Ishikawa (cell line): Measurements from ENCODE around the gene PDZD2.
A peak's percentile ranks its signal among the peaks of the same experiment; 100 is the strongest.

Experiments used
- CEBPB ChIP-seq: IDR thresholded peaks from 2 replicates; pipeline ENCODE4 v1.6.1; 2012
- CREB1 ChIP-seq: IDR thresholded peaks from 2 replicates; pipeline ENCODE4 v1.6.1; 2012; ENCODE audit warnings: low read depth
- EGR1 ChIP-seq: IDR thresholded peaks from 2 replicates; pipeline ENCODE4 v1.6.1; 2012
- EP300 ChIP-seq: IDR thresholded peaks from 2 replicates; pipeline ENCODE4 v1.6.1; 2012; ENCODE audit warnings: borderline replicate concordance
- FOXM1 ChIP-seq: IDR thresholded peaks from 2 replicates; pipeline ENCODE4 v1.6.1; 2012; ENCODE audit warnings: low read depth, borderline replicate concordance
- NFIC ChIP-seq: IDR thresholded peaks from 2 replicates; pipeline ENCODE4 v1.6.1; 2012
- RAD21 ChIP-seq: IDR thresholded peaks from 2 replicates; pipeline ENCODE4 v1.6.1; 2012; ENCODE audit warnings: low read depth
- TAF1 ChIP-seq: IDR thresholded peaks from 2 replicates; pipeline ENCODE4 v1.6.1; 2012; ENCODE audit warnings: low read depth, mild to moderate bottlenecking
- TCF12 ChIP-seq: IDR thresholded peaks from 2 replicates; pipeline ENCODE4 v1.6.1; 2012; ENCODE audit warnings: low read depth
- TEAD4 ChIP-seq: IDR thresholded peaks from 2 replicates; pipeline ENCODE4 v1.6.1; 2012
- YY1 ChIP-seq: IDR thresholded peaks from 2 replicates; pipeline ENCODE4 v1.6.1; 2012; ENCODE audit warnings: low read depth
- ZBTB7A ChIP-seq: IDR thresholded peaks from 2 replicates; pipeline ENCODE4 v1.6.1; 2012; ENCODE audit warnings: low read depth
- TF ChIP-seq, protein P1 (sequence below): IDR thresholded peaks from 2 replicates; pipeline ENCODE4 v1.6.1; 2012
- TF ChIP-seq, protein P2 (sequence below): IDR thresholded peaks from 2 replicates; pipeline ENCODE4 v1.6.1; 2012
- TF ChIP-seq, protein P3 (sequence below): IDR thresholded peaks from 2 replicates; pipeline ENCODE4 v1.6.1; 2012; ENCODE audit warnings: low read depth, mild to moderate bottlenecking

Gene PDZD2

DNA sequence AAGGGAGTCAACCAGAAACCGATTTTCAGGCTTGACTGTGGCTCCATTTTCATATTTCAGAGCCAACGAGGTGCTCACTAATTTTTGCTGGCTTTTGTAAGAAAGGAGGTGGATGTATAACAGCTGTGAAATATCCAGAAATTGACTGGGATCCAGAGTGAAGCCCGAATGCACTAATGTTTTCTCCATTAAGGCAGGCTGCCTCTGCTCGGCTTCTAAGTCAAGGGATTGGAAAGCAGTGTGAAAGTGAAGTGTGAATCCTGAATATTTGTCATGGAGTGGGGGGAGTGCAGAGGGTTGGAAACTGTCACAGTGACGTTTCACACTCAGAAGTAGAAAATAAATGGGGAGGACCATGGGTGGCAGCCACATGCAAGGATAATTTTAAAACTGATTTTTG, 297.8 kb downstream of the PDZD2 start:
- TF ChIP-seq, protein P1, sequence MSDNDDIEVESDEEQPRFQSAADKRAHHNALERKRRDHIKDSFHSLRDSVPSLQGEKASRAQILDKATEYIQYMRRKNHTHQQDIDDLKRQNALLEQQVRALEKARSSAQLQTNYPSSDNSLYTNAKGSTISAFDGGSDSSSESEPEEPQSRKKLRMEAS, result no peak
- TF ChIP-seq, protein P2, sequence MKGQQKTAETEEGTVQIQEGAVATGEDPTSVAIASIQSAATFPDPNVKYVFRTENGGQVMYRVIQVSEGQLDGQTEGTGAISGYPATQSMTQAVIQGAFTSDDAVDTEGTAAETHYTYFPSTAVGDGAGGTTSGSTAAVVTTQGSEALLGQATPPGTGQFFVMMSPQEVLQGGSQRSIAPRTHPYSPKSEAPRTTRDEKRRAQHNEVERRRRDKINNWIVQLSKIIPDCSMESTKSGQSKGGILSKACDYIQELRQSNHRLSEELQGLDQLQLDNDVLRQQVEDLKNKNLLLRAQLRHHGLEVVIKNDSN, result no peak
- TF ChIP-seq CREB1 (no peak), FOXM1 (no peak), NFIC (no peak), TEAD4 (no peak), TCF12 (no peak), EP300 (no peak), EGR1 (no peak), TAF1 (no peak)

DNA sequence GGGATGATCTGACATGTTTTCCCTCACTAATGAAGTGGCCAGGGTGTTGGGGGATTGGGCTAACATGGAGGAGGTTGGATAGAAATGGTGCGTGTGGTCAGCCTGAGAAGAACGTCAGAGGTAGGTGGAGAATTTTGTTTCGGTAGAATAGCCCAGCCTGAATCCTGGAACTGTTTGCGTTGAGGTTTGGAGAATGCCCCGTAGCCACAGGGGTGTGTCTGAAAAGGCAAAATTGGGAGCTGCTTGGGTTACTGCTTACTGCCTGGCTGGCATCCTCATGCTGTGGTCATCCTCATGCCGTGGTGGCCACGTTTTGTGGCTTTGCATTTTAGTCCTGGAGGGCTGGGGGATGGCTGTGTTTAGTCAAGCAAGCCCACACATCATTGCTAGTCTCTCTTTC, 298.3 kb downstream of the PDZD2 start:
- TF ChIP-seq ZBTB7A, result no peak
- TF ChIP-seq CREB1, result no peak
- no peak for TF ChIP-seq RAD21
- TF ChIP-seq, protein P3, sequence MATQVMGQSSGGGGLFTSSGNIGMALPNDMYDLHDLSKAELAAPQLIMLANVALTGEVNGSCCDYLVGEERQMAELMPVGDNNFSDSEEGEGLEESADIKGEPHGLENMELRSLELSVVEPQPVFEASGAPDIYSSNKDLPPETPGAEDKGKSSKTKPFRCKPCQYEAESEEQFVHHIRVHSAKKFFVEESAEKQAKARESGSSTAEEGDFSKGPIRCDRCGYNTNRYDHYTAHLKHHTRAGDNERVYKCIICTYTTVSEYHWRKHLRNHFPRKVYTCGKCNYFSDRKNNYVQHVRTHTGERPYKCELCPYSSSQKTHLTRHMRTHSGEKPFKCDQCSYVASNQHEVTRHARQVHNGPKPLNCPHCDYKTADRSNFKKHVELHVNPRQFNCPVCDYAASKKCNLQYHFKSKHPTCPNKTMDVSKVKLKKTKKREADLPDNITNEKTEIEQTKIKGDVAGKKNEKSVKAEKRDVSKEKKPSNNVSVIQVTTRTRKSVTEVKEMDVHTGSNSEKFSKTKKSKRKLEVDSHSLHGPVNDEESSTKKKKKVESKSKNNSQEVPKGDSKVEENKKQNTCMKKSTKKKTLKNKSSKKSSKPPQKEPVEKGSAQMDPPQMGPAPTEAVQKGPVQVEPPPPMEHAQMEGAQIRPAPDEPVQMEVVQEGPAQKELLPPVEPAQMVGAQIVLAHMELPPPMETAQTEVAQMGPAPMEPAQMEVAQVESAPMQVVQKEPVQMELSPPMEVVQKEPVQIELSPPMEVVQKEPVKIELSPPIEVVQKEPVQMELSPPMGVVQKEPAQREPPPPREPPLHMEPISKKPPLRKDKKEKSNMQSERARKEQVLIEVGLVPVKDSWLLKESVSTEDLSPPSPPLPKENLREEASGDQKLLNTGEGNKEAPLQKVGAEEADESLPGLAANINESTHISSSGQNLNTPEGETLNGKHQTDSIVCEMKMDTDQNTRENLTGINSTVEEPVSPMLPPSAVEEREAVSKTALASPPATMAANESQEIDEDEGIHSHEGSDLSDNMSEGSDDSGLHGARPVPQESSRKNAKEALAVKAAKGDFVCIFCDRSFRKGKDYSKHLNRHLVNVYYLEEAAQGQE, result no peak
- TF ChIP-seq EGR1, result no peak
- no peak for TF ChIP-seq TAF1

DNA sequence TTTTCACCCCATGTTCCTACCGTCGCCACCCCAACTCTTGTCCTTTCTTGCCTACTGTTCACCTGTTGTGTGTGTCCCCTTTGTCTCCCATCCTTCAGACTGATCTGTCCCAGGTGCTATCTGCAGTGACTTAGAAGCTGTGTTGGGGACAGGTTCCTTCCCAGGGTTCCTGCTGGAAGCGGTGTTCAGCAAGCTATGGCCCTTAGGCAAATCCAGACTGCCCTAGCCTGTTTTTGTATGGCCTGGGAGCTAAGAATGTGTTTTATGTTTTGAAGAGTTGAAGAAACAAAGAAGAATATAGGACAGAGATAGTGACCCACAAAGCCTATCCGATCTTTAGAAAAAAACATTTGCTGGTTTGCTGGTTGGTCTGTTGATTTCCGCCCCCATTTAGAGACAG, 298.8 kb downstream of the PDZD2 start:
- TF ChIP-seq ZBTB7A (no peak), EP300 (no peak), YY1 (no peak), RAD21 (no peak), NFIC (no peak), TCF12 (no peak), EGR1 (no peak), CEBPB (no peak), CREB1 (no peak), FOXM1 (no peak), TEAD4 (no peak), TAF1 (no peak)
- TF ChIP-seq, protein P2, result no peak
- TF ChIP-seq, protein P1, result no peak
- TF ChIP-seq, protein P3, result no peak

DNA sequence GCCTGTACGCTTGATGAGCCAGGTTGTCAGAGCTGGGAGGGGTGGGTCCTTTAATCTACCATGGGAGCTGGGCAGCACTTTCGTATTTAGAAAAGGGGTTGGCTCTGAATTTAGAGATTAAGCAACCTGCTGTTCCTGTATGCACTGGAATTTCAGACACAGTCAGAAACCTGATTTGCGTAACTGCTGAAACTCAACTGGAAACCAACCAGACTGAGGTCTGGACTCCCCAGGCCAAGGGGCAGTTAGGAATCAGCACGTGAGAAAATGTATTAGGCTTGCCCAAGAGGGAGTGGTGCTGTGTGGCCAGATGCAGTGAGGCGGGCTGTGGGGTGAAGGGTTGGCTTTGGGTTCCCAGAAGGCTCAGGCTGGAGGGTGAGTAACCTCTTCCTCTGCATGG, 300.2 kb downstream of the PDZD2 start:
- TF ChIP-seq CEBPB, result 0 out of 2 replicates have a peak, but pooled peaks have one; percentile 14
- no peak for TF ChIP-seq RAD21
- no peak for TF ChIP-seq CREB1

DNA sequence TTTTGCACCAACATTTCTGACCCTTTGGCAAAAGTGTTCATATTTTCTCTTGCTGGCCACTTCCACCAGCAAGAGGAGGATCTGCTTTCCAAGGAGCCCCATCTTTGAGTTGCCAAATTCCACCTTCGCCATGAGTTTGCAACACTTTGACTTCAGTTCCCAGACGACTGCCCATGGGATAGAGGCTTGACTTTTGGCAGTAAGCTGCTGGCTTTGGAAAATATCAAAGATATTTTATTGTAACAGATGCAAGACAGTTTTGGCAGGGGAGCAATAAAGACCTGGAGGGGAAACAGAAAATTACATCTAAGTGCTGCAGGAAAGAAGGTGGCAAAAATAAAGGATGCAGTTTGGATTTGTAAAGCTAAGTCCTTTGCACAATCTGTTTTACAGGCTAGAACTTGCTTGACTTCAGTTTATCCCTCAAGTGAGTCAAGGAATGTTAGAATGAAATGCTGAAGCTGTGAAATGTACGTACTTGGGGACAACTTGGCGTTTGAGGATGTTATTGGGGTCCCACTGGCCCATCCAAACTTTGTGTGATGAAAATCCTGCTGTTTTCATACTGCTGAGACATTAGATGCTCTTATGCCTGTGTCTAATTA, 302.3 kb downstream of the PDZD2 start:
- no peak for TF ChIP-seq RAD21
- TF ChIP-seq EGR1, result no peak
- no peak for TF ChIP-seq TEAD4
- TF ChIP-seq EP300, result no peak
- no peak for TF ChIP-seq CEBPB
- TF ChIP-seq YY1, result no peak
- TF ChIP-seq, protein P1, result no peak
- TF ChIP-seq TAF1, result no peak
- TF ChIP-seq FOXM1, result no peak
- no peak for TF ChIP-seq NFIC
- no peak for TF ChIP-seq TCF12
- TF ChIP-seq ZBTB7A, result no peak
- TF ChIP-seq, protein P3, result no peak
- no peak for TF ChIP-seq CREB1
- TF ChIP-seq, protein P2, result no peak
